WI38 (cell line): Measurements from ENCODE around the gene ZCCHC14.

Source experiments
- H3K4me3 ChIP-seq: 2 replicates; pipeline ENCODE4 v1.5.1; 2011; ENCODE audit warnings: low read depth, mild to moderate bottlenecking, control low read depth, low read length
- CTCF ChIP-seq: IDR thresholded peaks from 2 replicates; pipeline ENCODE4 v1.5.1; 2012; ENCODE audit warnings: low read depth, mild to moderate bottlenecking, control low read depth, low read length

ZCCHC14 gene

GRCh38 chr16:87412996-87413421 lies 79.8 kb downstream of the ZCCHC14 start:
- no peak overlapping the region for H3K4me3 ChIP-seq
- no peak for TF ChIP-seq CTCF

- H3K4me3 ChIP-seq, result no peak overlapping the region
- TF ChIP-seq CTCF, result no peak
These were observed 80.3 kb downstream of the ZCCHC14 start for GRCh38 chr16:87412371-87412995.

GRCh38 chr16:87411375-87412271 lies 81.2 kb downstream of the ZCCHC14 start:
- no peak for TF ChIP-seq CTCF
- no peak overlapping the region for H3K4me3 ChIP-seq

GRCh38 chr16:87410968-87411367 lies 81.9 kb downstream of the ZCCHC14 start:
- H3K4me3 ChIP-seq, result no peak overlapping the region

GRCh38 chr16:87410530-87410929 lies 82.3 kb downstream of the ZCCHC14 start:
- no peak for TF ChIP-seq CTCF
- no peak overlapping the region for H3K4me3 ChIP-seq

More at GRCh38 chr16:87410968-87411367, 81.9 kb downstream of the ZCCHC14 start:
- no peak for TF ChIP-seq CTCF

- no peak for TF ChIP-seq CTCF
- H3K4me3 ChIP-seq, result no peak overlapping the region
These were observed 83.0 kb downstream of the ZCCHC14 start for GRCh38 chr16:87409781-87410180.

GRCh38 chr16:87409153-87409552 lies 83.7 kb downstream of the ZCCHC14 start:
- no peak for TF ChIP-seq CTCF
- no peak overlapping the region for H3K4me3 ChIP-seq
